ENCODE data around the gene NAALADL2. TPM values are rescaled to one million over a fixed set of nuclear protein-coding genes. Genes with fewer than 3 reads are reported as not detected.

The NAALADL2 gene
- total RNA-seq, 1 experiment from 2014 or later, result 1.9 TPM

GRCh38 chr3:175381685-175382084, 522.6 kb downstream of the NAALADL2 start:
- no peak overlapping the region for H2AFZ ChIP-seq (ENCODE audit: low read length)
- POLR2A ChIA-PET (ENCODE audit: unreplicated experiment), result no interaction called here
- H3F3A ChIP-seq (ENCODE audit: low read length, unreplicated experiment), result no peaks in the 10 kb centered on the region
- H3K36me3 ChIP-seq (ENCODE audit: low read depth, low read length), result no peaks in the 10 kb centered on the region
- no peak overlapping the region for H3K4me3 ChIP-seq (ENCODE audit: low read length)
- BruUV-seq (replicated peaks), result no TSS peak
- intact Hi-C loops (cut with micrococcal nuclease), result no loop called here
- H3K9ac ChIP-seq (ENCODE audit: low read length), result no peak overlapping the region
- peaks cover 7% of the 10 kb centered on the region for H3K4me1 ChIP-seq (ENCODE audit: insufficient read depth, low read length)
- no peak for DNase-seq
- no peaks in the 10 kb centered on the region for H3K27me3 ChIP-seq (ENCODE audit: low read length)
- CTCF ChIA-PET, result no interaction called here
- TF ChIP-seq EZH2phosphoT487 (IDR thresholded peaks at IDR 0.05; ENCODE audit: borderline replicate concordance, low read length) (no peak), EZH2 (IDR thresholded peaks at IDR 0.05; ENCODE audit: low read length, unreplicated experiment) (no peak)
- TF ChIP-seq, protein P1, sequence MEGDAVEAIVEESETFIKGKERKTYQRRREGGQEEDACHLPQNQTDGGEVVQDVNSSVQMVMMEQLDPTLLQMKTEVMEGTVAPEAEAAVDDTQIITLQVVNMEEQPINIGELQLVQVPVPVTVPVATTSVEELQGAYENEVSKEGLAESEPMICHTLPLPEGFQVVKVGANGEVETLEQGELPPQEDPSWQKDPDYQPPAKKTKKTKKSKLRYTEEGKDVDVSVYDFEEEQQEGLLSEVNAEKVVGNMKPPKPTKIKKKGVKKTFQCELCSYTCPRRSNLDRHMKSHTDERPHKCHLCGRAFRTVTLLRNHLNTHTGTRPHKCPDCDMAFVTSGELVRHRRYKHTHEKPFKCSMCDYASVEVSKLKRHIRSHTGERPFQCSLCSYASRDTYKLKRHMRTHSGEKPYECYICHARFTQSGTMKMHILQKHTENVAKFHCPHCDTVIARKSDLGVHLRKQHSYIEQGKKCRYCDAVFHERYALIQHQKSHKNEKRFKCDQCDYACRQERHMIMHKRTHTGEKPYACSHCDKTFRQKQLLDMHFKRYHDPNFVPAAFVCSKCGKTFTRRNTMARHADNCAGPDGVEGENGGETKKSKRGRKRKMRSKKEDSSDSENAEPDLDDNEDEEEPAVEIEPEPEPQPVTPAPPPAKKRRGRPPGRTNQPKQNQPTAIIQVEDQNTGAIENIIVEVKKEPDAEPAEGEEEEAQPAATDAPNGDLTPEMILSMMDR (conservative IDR thresholded peaks at IDR 0.05; ENCODE audit: low read depth, low read length), result no peak
- H3K4me2 ChIP-seq (ENCODE audit: low read length), result no peak overlapping the region
- no peaks in the 10 kb centered on the region for H3K9me2 ChIP-seq (replicated peaks; ENCODE audit: low read length)
- no peak for ATAC-seq
- H4K20me1 ChIP-seq (ENCODE audit: low read length), result no peaks in the 10 kb centered on the region
- H3K27ac ChIP-seq (ENCODE audit: low read length), result no peak overlapping the region
- no peaks in the 10 kb centered on the region for H3K79me2 ChIP-seq (ENCODE audit: low read length)
- H3K9me3 ChIP-seq (ENCODE audit: low read length), result no peaks in the 10 kb centered on the region

DNA sequence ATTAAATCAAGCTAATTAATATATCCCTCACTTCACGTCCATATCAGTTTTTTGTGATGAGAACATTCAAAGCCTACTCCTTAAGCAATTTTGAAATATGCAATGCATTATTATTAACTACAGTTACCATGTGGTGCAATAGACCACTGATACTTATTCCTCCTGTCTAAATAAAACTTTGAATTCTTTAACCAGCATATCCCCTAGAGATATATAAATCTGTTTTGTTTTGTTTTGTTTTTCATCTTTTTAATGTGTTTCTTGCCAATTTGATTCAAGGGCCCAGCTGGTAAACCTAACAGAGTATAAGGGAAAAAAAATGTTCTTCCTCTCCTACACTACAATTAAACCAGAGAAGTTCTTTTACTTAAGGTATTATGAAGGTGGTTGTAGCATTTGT, 524.2 kb downstream of the NAALADL2 start:
- Histone ChIP-seq H3K4me3 (ENCODE audit: low read length) (no peak overlapping the region), H3K79me2 (ENCODE audit: low read length) (no peaks in the 10 kb centered on the region), H3K9me3 (ENCODE audit: low read length) (no peaks in the 10 kb centered on the region), H4K20me1 (ENCODE audit: low read length) (no peaks in the 10 kb centered on the region), H3K27me3 (ENCODE audit: low read length) (no peaks in the 10 kb centered on the region), H3K27ac (ENCODE audit: low read length) (no peak overlapping the region), H3K9me2 (replicated peaks; ENCODE audit: low read length) (no peaks in the 10 kb centered on the region), H3K4me1 (ENCODE audit: insufficient read depth, low read length) (peaks cover 12% of the 10 kb centered on the region), H2AFZ (ENCODE audit: low read length) (no peak overlapping the region), H3K4me2 (ENCODE audit: low read length) (no peak overlapping the region), H3K9ac (ENCODE audit: low read length) (no peak overlapping the region), H3F3A (ENCODE audit: low read length, unreplicated experiment) (no peaks in the 10 kb centered on the region), H3K36me3 (ENCODE audit: low read depth, low read length) (no peaks in the 10 kb centered on the region)
- no peak for ATAC-seq
- ChIA-PET CTCF (no interaction called here), POLR2A (ENCODE audit: unreplicated experiment) (no interaction called here)
- intact Hi-C loops (cut with micrococcal nuclease), result no loop called here
- DNase-seq, result no peak
- no TSS peak for BruUV-seq (replicated peaks)
- TF ChIP-seq EZH2phosphoT487 (IDR thresholded peaks at IDR 0.05; ENCODE audit: borderline replicate concordance, low read length), result no peak
- TF ChIP-seq EZH2 (IDR thresholded peaks at IDR 0.05; ENCODE audit: low read length, unreplicated experiment), result no peak
- TF ChIP-seq, protein P1 (conservative IDR thresholded peaks at IDR 0.05; ENCODE audit: low read depth, low read length), result no peak

- intact Hi-C loops (cut with micrococcal nuclease), result no loop called here
- H3K27ac ChIP-seq (ENCODE audit: low read length), result no peak overlapping the region
- ChIA-PET POLR2A (ENCODE audit: unreplicated experiment) (no interaction called here), CTCF (no interaction called here)
- BruUV-seq (replicated peaks), result no TSS peak
- DNase-seq (no peak), ATAC-seq (no peak)
- TF ChIP-seq EZH2phosphoT487 (IDR thresholded peaks at IDR 0.05; ENCODE audit: borderline replicate concordance, low read length), result no peak
- TF ChIP-seq, protein P1 (conservative IDR thresholded peaks at IDR 0.05; ENCODE audit: low read depth, low read length), result no peak
- TF ChIP-seq EZH2 (IDR thresholded peaks at IDR 0.05; ENCODE audit: low read length, unreplicated experiment), result no peak
- no peak overlapping the region for H3K4me3 ChIP-seq (ENCODE audit: low read length)
- no peaks in the 10 kb centered on the region for H3K36me3 ChIP-seq (ENCODE audit: low read depth, low read length)
- H3K27me3 ChIP-seq (ENCODE audit: low read length), result no peaks in the 10 kb centered on the region
- H3K4me2 ChIP-seq (ENCODE audit: low read length), result no peak overlapping the region
- no peaks in the 10 kb centered on the region for H3K9me2 ChIP-seq (replicated peaks; ENCODE audit: low read length)
- no peaks in the 10 kb centered on the region for H3K79me2 ChIP-seq (ENCODE audit: low read length)
- peaks cover 12% of the 10 kb centered on the region for H3K4me1 ChIP-seq (ENCODE audit: insufficient read depth, low read length)
- H4K20me1 ChIP-seq (ENCODE audit: low read length), result no peaks in the 10 kb centered on the region
- H2AFZ ChIP-seq (ENCODE audit: low read length), result no peak overlapping the region
- H3K9ac ChIP-seq (ENCODE audit: low read length), result no peak overlapping the region
- no peaks in the 10 kb centered on the region for H3K9me3 ChIP-seq (ENCODE audit: low read length)
- no peaks in the 10 kb centered on the region for H3F3A ChIP-seq (ENCODE audit: low read length, unreplicated experiment)
Measured at GRCh38 chr3:175383813-175384212, 524.7 kb downstream of the NAALADL2 start.
